Jurkat, Clone E6-1 (cell line): ENCODE measurements around the gene TRIP13.

Source experiments
- DNase-seq: peaks from one replicate; pipeline ENCODE4 v3.0.0-alpha.2; 2011; ENCODE audit warnings: low read depth, low spot score
- H3K4me3 ChIP-seq: 2 replicates; pipeline ENCODE4 v1.5.1; 2011; ENCODE audit warnings: mild to moderate bottlenecking, low read length, control low read depth, moderate library complexity

Gene TRIP13

DNA sequence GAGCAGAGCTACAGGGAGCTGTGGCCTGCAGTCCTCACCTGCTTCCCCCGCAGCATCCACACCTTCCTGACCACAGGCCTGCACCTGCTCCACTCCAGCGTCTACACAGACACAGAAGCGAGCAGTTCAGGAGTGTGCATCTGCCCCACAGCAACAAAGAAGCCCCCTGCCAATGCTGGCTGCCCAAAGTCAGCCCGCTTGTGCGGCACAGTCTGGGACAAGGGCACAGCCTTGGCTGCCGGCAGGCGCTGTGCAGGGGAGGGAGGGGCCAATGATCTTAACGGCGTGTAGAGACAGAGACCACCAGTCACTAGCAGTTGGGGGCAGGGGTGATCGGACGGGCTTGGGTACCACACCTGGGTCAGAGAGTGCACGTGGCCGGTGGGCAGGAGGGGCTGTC is 6.6 kb upstream of the TRIP13 start:
- DNase-seq, result no peak

GRCh38 chr5:886716-887325 is 5.9 kb upstream of the TRIP13 start:
- H3K4me3 ChIP-seq, result no peak overlapping the region
- DNase-seq, result no peak

More for the DNA sequence above, 6.6 kb upstream of the TRIP13 start:
- H3K4me3 ChIP-seq, result no peak overlapping the region

DNA sequence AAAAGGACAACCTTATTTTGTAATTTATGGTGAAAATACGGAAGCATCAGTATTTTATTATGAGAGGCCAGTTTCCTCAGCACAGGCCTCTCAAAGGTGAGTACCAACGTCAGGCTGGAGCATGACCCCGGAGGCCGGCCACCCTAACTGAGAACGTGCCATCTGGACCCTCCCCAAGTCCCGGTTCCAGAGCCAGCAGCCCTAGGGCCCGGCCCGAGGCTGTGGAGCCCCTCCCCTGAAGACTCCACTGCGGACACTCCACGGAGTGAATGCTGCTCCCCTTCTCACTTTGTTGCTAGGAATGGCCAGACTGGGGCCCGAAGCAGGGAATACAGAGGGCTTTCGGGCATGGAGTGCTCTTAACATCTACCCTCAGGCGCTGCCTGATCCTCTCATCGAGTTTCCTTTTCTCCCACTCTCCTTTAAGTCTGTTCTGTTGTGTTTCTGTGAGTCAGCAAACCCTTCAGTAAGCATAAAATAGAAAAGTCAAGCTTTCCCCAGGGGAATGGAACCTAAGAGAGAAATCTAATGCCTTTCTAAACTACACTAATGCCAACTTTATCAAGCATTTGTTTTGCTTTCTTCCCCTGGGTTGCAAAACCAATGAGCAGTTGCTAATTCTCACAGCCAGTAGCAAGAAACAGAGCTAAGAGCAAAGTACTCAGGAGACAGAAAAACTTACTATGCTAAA is 4.6 kb upstream of the TRIP13 start:
- no peak for DNase-seq
- H3K4me3 ChIP-seq, result no peak overlapping the region

DNA sequence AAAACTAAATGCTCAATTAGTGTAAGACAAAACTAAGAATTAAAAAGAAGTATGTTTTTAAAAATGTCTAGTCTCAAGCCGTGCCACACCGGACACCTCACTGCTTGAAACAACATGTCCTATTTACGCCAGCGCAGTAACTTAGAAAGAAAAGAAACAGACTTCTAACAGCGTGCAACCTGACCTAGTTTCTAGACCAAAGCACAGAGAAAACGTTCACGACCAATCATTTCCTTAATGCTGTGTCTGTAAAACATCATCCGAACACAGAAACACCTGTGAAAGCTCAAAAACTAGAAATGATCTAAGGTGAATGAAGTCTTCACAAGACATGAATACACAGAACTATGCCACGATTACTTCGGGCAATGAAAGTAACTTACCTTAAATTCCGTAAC is 4.0 kb upstream of the TRIP13 start:
- DNase-seq, result no peak
- no peak overlapping the region for H3K4me3 ChIP-seq

- DNase-seq, result no peak
- H3K4me3 ChIP-seq, result no peak overlapping the region
Measured at GRCh38 chr5:889075-889710, 3.5 kb upstream of the TRIP13 start.

- peak overlapping the region; percentile 96 for H3K4me3 ChIP-seq
- DNase-seq, result no peak
Measured at GRCh38 chr5:891117-891836, 1.4 kb upstream of the TRIP13 start.

- no peak for DNase-seq
- H3K4me3 ChIP-seq, result peak overlapping the region; percentile 96
Measured at GRCh38 chr5:891837-892393, 769 bp upstream of the TRIP13 start.

GRCh38 chr5:893137-893506 is 438 bp downstream of the TRIP13 start:
- no peak for DNase-seq

DNA sequence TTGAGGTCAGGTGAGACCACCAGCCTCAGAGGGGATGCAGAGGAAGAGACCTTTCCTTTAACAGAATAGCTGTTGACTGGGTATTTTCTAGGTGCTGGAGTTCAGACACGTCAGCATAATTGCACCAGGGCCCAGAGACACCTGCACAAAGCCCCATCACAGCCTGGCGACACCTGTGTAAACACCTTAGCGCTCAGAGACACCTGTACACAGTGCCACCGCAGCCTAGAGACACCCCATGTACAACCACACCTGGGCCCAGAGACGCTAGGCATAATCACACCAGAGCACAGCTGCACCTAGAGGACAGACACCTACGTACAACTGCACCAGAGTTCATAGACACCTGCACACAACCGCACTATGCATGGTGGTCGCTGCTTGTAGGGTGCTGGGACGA is 1.0 kb downstream of the TRIP13 start:
- peak; percentile 36 for DNase-seq

More at GRCh38 chr5:893137-893506, 438 bp downstream of the TRIP13 start:
- H3K4me3 ChIP-seq, result peak overlapping the region; percentile 96

GRCh38 chr5:900781-901180 is 8.1 kb downstream of the TRIP13 start:
- H3K4me3 ChIP-seq, result no peak overlapping the region
- no peak for DNase-seq

More for the DNA sequence above, 1.0 kb downstream of the TRIP13 start:
- peak overlapping the region; percentile 96 for H3K4me3 ChIP-seq

GRCh38 chr5:902129-902916 is 9.6 kb downstream of the TRIP13 start:
- H3K4me3 ChIP-seq, result no peak overlapping the region
- no peak for DNase-seq

- no peak overlapping the region for H3K4me3 ChIP-seq
- no peak for DNase-seq
Measured at GRCh38 chr5:903756-904096, 11.0 kb downstream of the TRIP13 start.

GRCh38 chr5:905139-905642 is 12.5 kb downstream of the TRIP13 start:
- no peak overlapping the region for H3K4me3 ChIP-seq
- no peak for DNase-seq

DNA sequence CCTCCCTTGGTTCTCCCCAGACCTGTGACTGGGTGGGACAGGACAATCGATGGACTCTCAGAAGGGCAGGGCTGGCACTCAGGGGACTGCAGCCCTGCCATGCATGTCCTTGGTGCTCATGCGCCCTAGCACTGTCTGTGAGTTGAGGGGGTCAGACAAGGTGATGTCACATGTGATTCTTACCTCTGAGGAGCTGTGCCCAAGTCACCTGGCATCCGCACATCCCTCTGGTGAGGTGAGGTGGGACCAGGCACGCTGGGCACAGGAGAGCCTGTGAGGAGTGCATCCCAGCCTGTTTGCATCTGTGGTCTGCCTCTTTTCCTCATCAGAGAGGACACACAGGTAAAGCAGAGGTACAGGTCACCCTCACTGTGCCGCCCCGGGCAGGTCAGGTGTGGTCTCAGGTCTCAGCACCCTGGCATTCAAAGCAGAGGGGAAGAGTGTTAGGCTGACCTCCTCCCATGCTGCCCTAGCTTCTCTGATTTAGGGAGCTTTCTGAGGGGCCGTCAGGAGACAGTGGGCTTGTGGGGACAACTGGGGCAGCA is 14.8 kb downstream of the TRIP13 start:
- H3K4me3 ChIP-seq, result no peak overlapping the region
- DNase-seq, result no peak

DNA sequence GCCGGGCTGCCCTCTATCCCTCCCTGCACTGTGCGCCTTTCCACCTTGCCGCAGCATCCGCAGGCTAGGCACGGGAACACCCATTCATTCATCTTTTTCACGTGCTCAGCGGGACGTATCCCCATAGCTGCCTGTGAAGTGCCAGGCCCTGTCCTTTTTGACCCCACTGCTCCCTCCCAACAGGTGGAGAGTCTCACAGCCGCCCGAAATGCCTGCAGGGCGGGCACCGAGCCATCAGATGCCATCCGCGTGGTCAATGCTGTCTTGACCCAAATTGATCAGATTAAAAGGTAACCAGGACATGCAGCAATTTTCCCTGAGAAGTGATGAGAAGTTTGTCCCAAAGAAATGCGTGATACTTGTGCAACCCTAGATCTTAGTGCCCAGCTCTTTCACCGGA is 15.5 kb downstream of the TRIP13 start:
- no peak for DNase-seq
- H3K4me3 ChIP-seq, result no peak overlapping the region

DNA sequence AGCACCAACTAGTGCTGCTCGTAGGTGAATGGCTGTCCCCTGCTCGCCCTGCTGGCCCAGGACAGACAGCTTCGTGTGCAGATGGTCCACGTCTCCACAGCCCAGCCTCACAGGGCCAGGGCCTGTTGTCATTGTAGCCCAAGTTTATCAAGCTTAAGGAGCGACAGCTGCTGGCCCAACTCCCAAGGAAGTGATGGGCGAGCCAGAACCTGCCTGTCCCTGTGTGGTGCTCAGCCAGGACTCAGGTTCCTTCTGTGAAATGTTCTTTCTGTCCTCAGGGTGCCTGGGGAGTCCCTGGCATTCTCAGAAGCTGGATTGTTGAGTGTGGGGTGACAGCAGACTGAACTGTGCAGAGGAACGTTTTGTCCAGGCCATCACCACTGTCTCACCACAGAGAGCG is 16.4 kb downstream of the TRIP13 start:
- DNase-seq, result no peak
- no peak overlapping the region for H3K4me3 ChIP-seq

GRCh38 chr5:909994-910768 is 17.5 kb downstream of the TRIP13 start:
- no peak overlapping the region for H3K4me3 ChIP-seq
- DNase-seq, result no peak

DNA sequence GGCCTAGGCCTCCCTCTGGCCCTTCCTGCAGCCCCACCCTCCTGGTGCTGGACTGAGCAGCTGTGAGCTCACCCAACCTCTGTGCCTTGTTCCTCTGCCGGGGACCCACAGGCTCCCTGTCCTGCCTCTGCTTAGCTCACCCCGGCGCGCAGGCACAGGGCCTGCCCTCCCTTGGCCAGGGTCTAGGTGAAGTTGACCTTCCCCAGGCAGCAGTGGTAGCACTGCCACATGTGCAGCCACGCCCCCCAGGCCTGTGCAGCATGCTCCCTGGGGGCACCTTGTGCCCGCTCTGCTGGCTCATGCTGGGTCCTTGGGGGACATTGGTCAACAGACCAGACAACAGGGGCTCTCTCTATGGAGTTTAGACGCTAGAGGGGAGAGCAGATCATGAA is 18.1 kb downstream of the TRIP13 start:
- DNase-seq, result no peak
- H3K4me3 ChIP-seq, result no peak overlapping the region
